Measurements from ENCODE around the gene ZSCAN10. TPM values are rescaled to one million over a fixed set of nuclear protein-coding genes. Genes with fewer than 3 reads are reported as not detected.

Gene ZSCAN10
- polyA plus RNA-seq, 2 donors = not detected

GRCh38 chr16:3112881-3113574 is 13.9 kb upstream of the ZSCAN10 start:
- Histone ChIP-seq H3K27me3 (ENCODE audit: control insufficient read depth in 1 of 2, insufficient read depth in 2 of 2, low read length in 2 of 2) (no peaks in the 10 kb centered on the region), H3K9me3 (ENCODE audit: control insufficient read depth in 2 of 2, insufficient read depth in 1 of 2, low read depth in 1 of 2, low read length in 1 of 2) (no peaks in the 10 kb centered on the region), H3K27ac (ENCODE audit: low read depth in 2 of 2, low read length in 1 of 2) (peak overlapping the region; percentile 17 to 50), H3K36me3 (ENCODE audit: control insufficient read depth in 2 of 2, insufficient read depth in 2 of 2, low read length in 1 of 2) (peaks cover 2 to 4% of the 10 kb centered on the region in 2 donors), H3K4me3 (ENCODE audit: low read depth in 1 of 2, low read length in 2 of 2) (peak overlapping the region; percentile 66 to 84), H3K4me1 (ENCODE audit: control insufficient read depth in 2 of 2, insufficient read depth in 2 of 2, low read length in 1 of 2) (peaks cover 4 to 7% of the 10 kb centered on the region in 2 donors)
- WGBS, 2 donors = 19 to 20% methylated on average over 19 of the region's 19 CpGs

GRCh38 chr16:3112058-3112880 is 13.2 kb upstream of the ZSCAN10 start, which contains the start of gene ZNF205:
Gene ZNF205 (plus strand): TSS chr16:3112586. CDS start chr16:3113431, 845 bp downstream.
- peak within 1 kb of the TSS; percentile 17 to 50 for H3K27ac ChIP-seq (ENCODE audit: low read depth in 2 of 2, low read length in 1 of 2)
- H3K36me3 ChIP-seq (ENCODE audit: control insufficient read depth in 2 of 2, insufficient read depth in 2 of 2, low read length in 1 of 2) = peaks cover 2 to 4% of the 10 kb centered on the region in 2 donors
- no peaks in the 10 kb centered on the region for H3K9me3 ChIP-seq (ENCODE audit: control insufficient read depth in 2 of 2, insufficient read depth in 1 of 2, low read depth in 1 of 2, low read length in 1 of 2)
- WGBS, 2 donors = 10 to 13% methylated on average over 22 to 23 of the region's 23 CpGs
- no peaks in the 10 kb centered on the region for H3K27me3 ChIP-seq (ENCODE audit: control insufficient read depth in 1 of 2, insufficient read depth in 2 of 2, low read length in 2 of 2)
- H3K4me3 ChIP-seq (ENCODE audit: low read depth in 1 of 2, low read length in 2 of 2) = peak within 1 kb of the TSS; percentile 66 to 84
- H3K4me1 ChIP-seq (ENCODE audit: control insufficient read depth in 2 of 2, insufficient read depth in 2 of 2, low read length in 1 of 2) = peaks cover 4 to 7% of the 10 kb centered on the region in 2 donors

GRCh38 chr16:3106205-3106928 is 7.3 kb upstream of the ZSCAN10 start:
- Histone ChIP-seq H3K27ac (ENCODE audit: low read depth in 2 of 2, low read length in 1 of 2) (peak overlapping the region; percentile 75 to 81), H3K4me1 (ENCODE audit: control insufficient read depth in 2 of 2, insufficient read depth in 2 of 2, low read length in 1 of 2) (no peaks in the 10 kb centered on the region), H3K4me3 (ENCODE audit: low read depth in 1 of 2, low read length in 2 of 2) (peak overlapping the region; percentile 55 to 58), H3K9me3 (ENCODE audit: control insufficient read depth in 2 of 2, insufficient read depth in 1 of 2, low read depth in 1 of 2, low read length in 1 of 2) (no peaks in the 10 kb centered on the region), H3K27me3 (ENCODE audit: control insufficient read depth in 1 of 2, insufficient read depth in 2 of 2, low read length in 2 of 2) (no peaks in the 10 kb centered on the region), H3K36me3 (ENCODE audit: control insufficient read depth in 2 of 2, insufficient read depth in 2 of 2, low read length in 1 of 2) (no peaks in the 10 kb centered on the region)
- 1% methylated on average over 55 to 74 of the region's 74 CpGs for WGBS, 2 donors

GRCh38 chr16:3101841-3102470 is 2.9 kb upstream of the ZSCAN10 start:
- no peak overlapping the region for H3K27ac ChIP-seq (ENCODE audit: low read depth in 2 of 2, low read length in 1 of 2)
- no peaks in the 10 kb centered on the region for H3K27me3 ChIP-seq (ENCODE audit: control insufficient read depth in 1 of 2, insufficient read depth in 2 of 2, low read length in 2 of 2)
- H3K36me3 ChIP-seq (ENCODE audit: control insufficient read depth in 2 of 2, insufficient read depth in 2 of 2, low read length in 1 of 2) = no peaks in the 10 kb centered on the region
- 45 to 53% methylated on average over 27 of the region's 27 CpGs for WGBS, 2 donors
- peaks cover 0 to 4% of the 10 kb centered on the region in 2 donors for H3K9me3 ChIP-seq (ENCODE audit: control insufficient read depth in 2 of 2, insufficient read depth in 1 of 2, low read depth in 1 of 2, low read length in 1 of 2)
- no peak overlapping the region for H3K4me3 ChIP-seq (ENCODE audit: low read depth in 1 of 2, low read length in 2 of 2)
- peaks cover 3 to 13% of the 10 kb centered on the region in 2 donors for H3K4me1 ChIP-seq (ENCODE audit: control insufficient read depth in 2 of 2, insufficient read depth in 2 of 2, low read length in 1 of 2)

GRCh38 chr16:3101018-3101840 is 2.1 kb upstream of the ZSCAN10 start:
- Histone ChIP-seq H3K27ac (ENCODE audit: low read depth in 2 of 2, low read length in 1 of 2) (no peak overlapping the region), H3K4me3 (ENCODE audit: low read depth in 1 of 2, low read length in 2 of 2) (no peak overlapping the region), H3K4me1 (ENCODE audit: control insufficient read depth in 2 of 2, insufficient read depth in 2 of 2, low read length in 1 of 2) (peaks cover 3 to 13% of the 10 kb centered on the region in 2 donors), H3K27me3 (ENCODE audit: control insufficient read depth in 1 of 2, insufficient read depth in 2 of 2, low read length in 2 of 2) (no peaks in the 10 kb centered on the region), H3K9me3 (ENCODE audit: control insufficient read depth in 2 of 2, insufficient read depth in 1 of 2, low read depth in 1 of 2, low read length in 1 of 2) (peaks cover 0 to 4% of the 10 kb centered on the region in 2 donors), H3K36me3 (ENCODE audit: control insufficient read depth in 2 of 2, insufficient read depth in 2 of 2, low read length in 1 of 2) (no peaks in the 10 kb centered on the region)
- 59 to 62% methylated on average over 29 of the region's 29 CpGs for whole genome bisulfite sequencing, 2 donors

- Histone ChIP-seq H3K4me3 (ENCODE audit: low read depth in 1 of 2, low read length in 2 of 2) (peak overlapping the region in 1 of 2 donors; percentile 24), H3K36me3 (ENCODE audit: control insufficient read depth in 2 of 2, insufficient read depth in 2 of 2, low read length in 1 of 2) (no peaks in the 10 kb centered on the region), H3K4me1 (ENCODE audit: control insufficient read depth in 2 of 2, insufficient read depth in 2 of 2, low read length in 1 of 2) (peaks cover 3 to 13% of the 10 kb centered on the region in 2 donors), H3K9me3 (ENCODE audit: control insufficient read depth in 2 of 2, insufficient read depth in 1 of 2, low read depth in 1 of 2, low read length in 1 of 2) (peaks cover 0 to 4% of the 10 kb centered on the region in 2 donors), H3K27ac (ENCODE audit: low read depth in 2 of 2, low read length in 1 of 2) (peak overlapping the region in 1 of 2 donors; percentile 43), H3K27me3 (ENCODE audit: control insufficient read depth in 1 of 2, insufficient read depth in 2 of 2, low read length in 2 of 2) (no peaks in the 10 kb centered on the region)
- 6% methylated on average over 35 to 39 of the region's 39 CpGs for WGBS, 2 donors
Measured at GRCh38 chr16:3099732-3100499, 822 bp upstream of the ZSCAN10 start.

- Histone ChIP-seq H3K27me3 (ENCODE audit: control insufficient read depth in 1 of 2, insufficient read depth in 2 of 2, low read length in 2 of 2) (no peaks in the 10 kb centered on the region), H3K27ac (ENCODE audit: low read depth in 2 of 2, low read length in 1 of 2) (no peak overlapping the region), H3K36me3 (ENCODE audit: control insufficient read depth in 2 of 2, insufficient read depth in 2 of 2, low read length in 1 of 2) (no peaks in the 10 kb centered on the region), H3K4me3 (ENCODE audit: low read depth in 1 of 2, low read length in 2 of 2) (no peak overlapping the region), H3K9me3 (ENCODE audit: control insufficient read depth in 2 of 2, insufficient read depth in 1 of 2, low read depth in 1 of 2, low read length in 1 of 2) (peaks cover 0 to 4% of the 10 kb centered on the region in 2 donors), H3K4me1 (ENCODE audit: control insufficient read depth in 2 of 2, insufficient read depth in 2 of 2, low read length in 1 of 2) (peaks cover 3 to 13% of the 10 kb centered on the region in 2 donors)
- WGBS, 2 donors = 67 to 78% methylated on average over 5 of the region's 5 CpGs
Measured at GRCh38 chr16:3099395-3099731, 269 bp upstream of the ZSCAN10 start.

GRCh38 chr16:3097266-3097665 is 1.8 kb downstream of the ZSCAN10 start:
- Histone ChIP-seq H3K9me3 (ENCODE audit: control insufficient read depth in 2 of 2, insufficient read depth in 1 of 2, low read depth in 1 of 2, low read length in 1 of 2) (peaks cover 0 to 4% of the 10 kb centered on the region in 2 donors), H3K4me1 (ENCODE audit: control insufficient read depth in 2 of 2, insufficient read depth in 2 of 2, low read length in 1 of 2) (peaks cover 3 to 13% of the 10 kb centered on the region in 2 donors), H3K36me3 (ENCODE audit: control insufficient read depth in 2 of 2, insufficient read depth in 2 of 2, low read length in 1 of 2) (no peaks in the 10 kb centered on the region), H3K27ac (ENCODE audit: low read depth in 2 of 2, low read length in 1 of 2) (no peak overlapping the region), H3K4me3 (ENCODE audit: low read depth in 1 of 2, low read length in 2 of 2) (no peak overlapping the region), H3K27me3 (ENCODE audit: control insufficient read depth in 1 of 2, insufficient read depth in 2 of 2, low read length in 2 of 2) (no peaks in the 10 kb centered on the region)
- WGBS, 2 donors = 53 to 62% methylated on average over 8 of the region's 8 CpGs
